Colonic mucosa (tissue), 4 donors: ENCODE data around the gene ANKRD23. TPM values are rescaled to one million over a fixed set of nuclear protein-coding genes. Genes with fewer than 3 reads are reported as not detected.

ENCODE experiments used
- DNase-seq: peaks from one replicate; pipeline ENCODE4 v3.0.0-alpha.2; 2020
- H3K27ac ChIP-seq: fragments of 200-600 bp; one replicate; pipeline ENCODE4 v1.8.0; 2021
- H3K27me3 ChIP-seq: fragments of 200-600 bp; one replicate; pipeline ENCODE4 v1.8.0; 2021
- H3K36me3 ChIP-seq: fragments of 200-600 bp; one replicate; pipeline ENCODE4 v1.8.0; 2021
- H3K4me1 ChIP-seq: fragments of 200-600 bp; one replicate; pipeline ENCODE4 v1.8.0; 2021; ENCODE audit warnings: mild to moderate bottlenecking
- H3K4me3 ChIP-seq: fragments of 200-600 bp; one replicate; pipeline ENCODE4 v1.8.0; 2021
- H3K9ac ChIP-seq, 2 donors: one replicate each; pipeline ENCODE4 v1.7.0; 2013; ENCODE audit warnings: control low read depth in 2 of 2, low read depth in 2 of 2, low read length in 2 of 2
- H3K9me3 ChIP-seq: fragments of 200-600 bp; one replicate; pipeline ENCODE4 v1.8.0; 2021
- intact Hi-C: fragments of 100-400 bp; cut with DNase I; formaldehyde crosslinking; loops from one replicate; pipeline ENCODE4 v1.14.1; 2022
- total RNA-seq, 2 donors: library from RNA; stranded (reverse); fragmentation: NEBNext Ultra II Directional in 1 of 2; extraction: Animal tissue kit (Norgen Biotek cat#: 25700) in 1 of 2; gene quantifications; one replicate each; pipeline ENCODE4 v1.2.1, GENCODE V29; 2021
- TF ChIP-seq, protein P1 (sequence below): fragments of 200-600 bp; IDR thresholded peaks from one replicate; pipeline ENCODE4 v1.8.0; 2022; ENCODE audit warnings: antibody characterized with exemption, mild to moderate bottlenecking
- donor health status: healthy.
- donor health status: DM: no; HTN: no; CAD: no.
- donor health status: DM: no; HTN: no; CAD: no.

ANKRD23 gene
- total RNA-seq, 2 donors from 2014 or later, result 1.4 to 4.1 TPM

GRCh38 chr2:96879545-96880040 lies 35.8 kb upstream of the ANKRD23 start:
- no peaks in the 10 kb centered on the region for H3K4me1 ChIP-seq
- intact Hi-C loops, result no loop called here
- TF ChIP-seq, protein P1, sequence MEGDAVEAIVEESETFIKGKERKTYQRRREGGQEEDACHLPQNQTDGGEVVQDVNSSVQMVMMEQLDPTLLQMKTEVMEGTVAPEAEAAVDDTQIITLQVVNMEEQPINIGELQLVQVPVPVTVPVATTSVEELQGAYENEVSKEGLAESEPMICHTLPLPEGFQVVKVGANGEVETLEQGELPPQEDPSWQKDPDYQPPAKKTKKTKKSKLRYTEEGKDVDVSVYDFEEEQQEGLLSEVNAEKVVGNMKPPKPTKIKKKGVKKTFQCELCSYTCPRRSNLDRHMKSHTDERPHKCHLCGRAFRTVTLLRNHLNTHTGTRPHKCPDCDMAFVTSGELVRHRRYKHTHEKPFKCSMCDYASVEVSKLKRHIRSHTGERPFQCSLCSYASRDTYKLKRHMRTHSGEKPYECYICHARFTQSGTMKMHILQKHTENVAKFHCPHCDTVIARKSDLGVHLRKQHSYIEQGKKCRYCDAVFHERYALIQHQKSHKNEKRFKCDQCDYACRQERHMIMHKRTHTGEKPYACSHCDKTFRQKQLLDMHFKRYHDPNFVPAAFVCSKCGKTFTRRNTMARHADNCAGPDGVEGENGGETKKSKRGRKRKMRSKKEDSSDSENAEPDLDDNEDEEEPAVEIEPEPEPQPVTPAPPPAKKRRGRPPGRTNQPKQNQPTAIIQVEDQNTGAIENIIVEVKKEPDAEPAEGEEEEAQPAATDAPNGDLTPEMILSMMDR, result no peak
- no peak overlapping the region for H3K9ac ChIP-seq
- DNase-seq, result no peak
- H3K27ac ChIP-seq, result no peak overlapping the region
- no peaks in the 10 kb centered on the region for H3K27me3 ChIP-seq
- H3K36me3 ChIP-seq, result no peaks in the 10 kb centered on the region
- no peaks in the 10 kb centered on the region for H3K9me3 ChIP-seq
- no peak overlapping the region for H3K4me3 ChIP-seq

DNA sequence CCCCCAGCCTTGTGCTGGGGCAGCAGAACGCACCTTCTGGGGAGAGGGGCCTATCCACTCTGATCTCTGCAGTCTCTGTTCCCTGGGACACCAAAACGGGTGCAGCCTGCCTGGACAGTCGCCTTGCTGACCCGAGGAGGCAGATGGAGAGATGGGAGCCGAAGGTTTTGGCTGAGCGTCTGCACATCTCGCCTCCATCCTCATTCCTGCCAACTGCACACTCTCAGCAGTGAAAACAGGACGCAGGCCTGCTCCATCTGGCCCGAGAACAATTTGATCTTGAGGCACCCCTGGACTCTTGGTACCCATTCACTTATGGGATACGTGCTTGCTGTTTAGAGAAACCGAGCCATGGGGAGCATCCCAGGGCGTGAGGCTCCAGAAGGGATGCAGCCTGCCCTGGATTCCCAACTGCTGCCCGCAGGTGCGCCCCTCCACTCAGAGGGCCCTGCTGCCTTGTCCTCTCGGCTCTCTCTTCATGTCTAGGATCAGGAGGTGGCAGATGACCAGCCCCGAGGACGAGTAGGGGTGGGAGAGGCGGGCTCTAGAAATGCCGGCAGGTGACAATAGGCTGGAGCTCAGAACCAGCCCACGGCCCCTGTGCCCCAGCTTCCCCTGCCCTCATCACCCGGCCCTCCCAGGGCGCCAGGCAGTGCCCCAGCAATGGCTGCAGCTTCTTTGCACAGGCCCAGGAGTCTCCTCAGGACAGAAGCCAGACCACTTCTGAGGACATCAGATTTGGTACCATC lies 35.1 kb upstream of the ANKRD23 start:
- no peaks in the 10 kb centered on the region for H3K36me3 ChIP-seq
- intact Hi-C loops, result no loop called here
- H3K27ac ChIP-seq, result no peak overlapping the region
- TF ChIP-seq, protein P1, result no peak
- no peak overlapping the region for H3K4me3 ChIP-seq
- H3K9ac ChIP-seq, result no peak overlapping the region
- H3K27me3 ChIP-seq, result no peaks in the 10 kb centered on the region
- DNase-seq, result no peak
- H3K9me3 ChIP-seq, result no peaks in the 10 kb centered on the region
- peaks cover 2% of the 10 kb centered on the region for H3K4me1 ChIP-seq

GRCh38 chr2:96878171-96878570 lies 34.4 kb upstream of the ANKRD23 start:
- intact Hi-C loops, result no loop called here

DNA sequence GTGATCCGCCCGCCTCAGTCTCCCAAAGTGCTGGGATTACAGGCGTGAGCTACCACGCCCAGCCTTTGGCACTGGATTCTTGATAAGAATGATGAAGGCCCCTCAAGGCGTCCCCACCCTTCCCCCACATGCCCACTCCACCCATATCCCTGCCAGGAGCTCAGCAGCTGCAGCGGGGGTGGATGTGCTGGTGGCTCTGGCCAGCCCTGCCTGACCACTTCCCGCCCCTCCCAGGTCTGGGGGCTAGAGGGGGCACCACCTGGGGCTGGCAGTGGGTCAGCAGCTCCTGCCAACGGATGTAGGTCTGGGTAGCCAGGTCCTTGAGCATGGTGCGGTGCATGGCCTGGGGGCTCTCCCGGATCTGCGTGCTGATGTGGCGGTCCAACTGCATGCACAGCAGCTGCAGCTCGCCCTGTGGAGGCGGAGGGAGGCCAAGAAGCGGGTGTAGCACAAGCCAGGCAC lies 33.8 kb upstream of the ANKRD23 start:
- no peaks in the 10 kb centered on the region for H3K27me3 ChIP-seq
- H3K9me3 ChIP-seq, result no peaks in the 10 kb centered on the region
- no peak overlapping the region for H3K4me3 ChIP-seq
- peaks cover 5% of the 10 kb centered on the region for H3K4me1 ChIP-seq
- DNase-seq, result no peak
- no peaks in the 10 kb centered on the region for H3K36me3 ChIP-seq
- intact Hi-C loops, result no loop called here
- TF ChIP-seq, protein P1, result no peak
- no peak overlapping the region for H3K9ac ChIP-seq
- H3K27ac ChIP-seq, result no peak overlapping the region

More at GRCh38 chr2:96878171-96878570, 34.4 kb upstream of the ANKRD23 start:
- no peak overlapping the region for H3K9ac ChIP-seq
- no peaks in the 10 kb centered on the region for H3K9me3 ChIP-seq
- H3K4me3 ChIP-seq, result no peak overlapping the region
- no peak overlapping the region for H3K27ac ChIP-seq
- no peaks in the 10 kb centered on the region for H3K36me3 ChIP-seq
- TF ChIP-seq, protein P1, result no peak
- no peak for DNase-seq
- no peaks in the 10 kb centered on the region for H3K27me3 ChIP-seq
- peaks cover 5% of the 10 kb centered on the region for H3K4me1 ChIP-seq

GRCh38 chr2:96877042-96877451 lies 33.2 kb upstream of the ANKRD23 start:
- no peaks in the 10 kb centered on the region for H3K27me3 ChIP-seq
- H3K4me3 ChIP-seq, result no peak overlapping the region
- no peak overlapping the region for H3K27ac ChIP-seq
- no peak for DNase-seq
- TF ChIP-seq, protein P1, result no peak
- H3K9me3 ChIP-seq, result no peaks in the 10 kb centered on the region
- H3K36me3 ChIP-seq, result no peaks in the 10 kb centered on the region
- H3K9ac ChIP-seq, result no peak overlapping the region
- intact Hi-C loops, result no loop called here
- peaks cover 5% of the 10 kb centered on the region for H3K4me1 ChIP-seq
